ENCODE data around the gene C16orf74.

Gene C16orf74

GRCh38 chr16:85716680-85717038 is 34.2 kb downstream of the C16orf74 start:
- DNase-seq = no peak

GRCh38 chr16:85716022-85716679 is 34.7 kb downstream of the C16orf74 start:
- no peak for DNase-seq

GRCh38 chr16:85715169-85716021 is 35.5 kb downstream of the C16orf74 start:
- no peak for DNase-seq

GRCh38 chr16:85712801-85713200 is 38.1 kb downstream of the C16orf74 start:
- DNase-seq = no peak

- no peak for DNase-seq
Measured at GRCh38 chr16:85711982-85712587, 38.8 kb downstream of the C16orf74 start.

GRCh38 chr16:85710732-85711131 is 40.2 kb downstream of the C16orf74 start:
- DNase-seq = no peak

GRCh38 chr16:85709766-85710585 is 40.9 kb downstream of the C16orf74 start:
- no peak for DNase-seq

- DNase-seq = no peak
Measured at GRCh38 chr16:85708338-85708737, 42.6 kb downstream of the C16orf74 start.

GRCh38 chr16:85707528-85708095 is 43.3 kb downstream of the C16orf74 start:
- no peak for DNase-seq

GRCh38 chr16:85706449-85707034 is 44.4 kb downstream of the C16orf74 start:
- DNase-seq = no peak

- DNase-seq = no peak
Measured at GRCh38 chr16:85704900-85705846, 45.7 kb downstream of the C16orf74 start.

- no peak for DNase-seq
Measured at GRCh38 chr16:85704011-85704410, 46.9 kb downstream of the C16orf74 start.

GRCh38 chr16:85699628-85700027 is 51.3 kb downstream of the C16orf74 start:
- no peak for DNase-seq

GRCh38 chr16:85698935-85699558 is 51.8 kb downstream of the C16orf74 start:
- no peak for DNase-seq

GRCh38 chr16:85698459-85698891 is 52.4 kb downstream of the C16orf74 start:
- DNase-seq = no peak

GRCh38 chr16:85697431-85697830 is 53.5 kb downstream of the C16orf74 start:
- no peak for DNase-seq

- DNase-seq = no peak
Measured at GRCh38 chr16:85696781-85697180, 54.1 kb downstream of the C16orf74 start.

GRCh38 chr16:85695196-85696128 is 55.4 kb downstream of the C16orf74 start:
- DNase-seq = no peak

- no peak for DNase-seq
Measured at GRCh38 chr16:85690469-85691064, 60.3 kb downstream of the C16orf74 start.

Data from activated CD8-positive, alpha-beta memory T cell treated with anti-CD3 and anti-CD28 coated beads, Interleukin-2, amount 50 U/mL, for 4 hours (primary cell).